GM12891 (cell line): ENCODE results near the gene BRAP.
A peak's percentile ranks its signal among the peaks of the same experiment; 100 is the strongest.
"Not testable (repeated sequence)": the region's sequence is repeated elsewhere in the genome, so short reads cannot be mapped to it uniquely, and the experiment has no call there.

ENCODE experiments used
- DNase-seq: peaks from one replicate; pipeline ENCODE4 v3.0.0; 2011; ENCODE audit warnings: low spot score; ENCODE audit not compliant: insufficient read length
- FAIRE-seq: peaks from 2 replicates; lab custom pipeline; 2011; peaks lifted over from hg19 to GRCh38; lab: Jason Lieb, UNC
- PAX5 ChIP-seq: IDR thresholded peaks from 2 replicates; pipeline ENCODE4 v1.6.1; 2011; ENCODE audit warnings: low read length, moderate library complexity, mild to moderate bottlenecking; ENCODE audit not compliant: insufficient read depth, severe bottlenecking
- POLR2A ChIP-seq: IDR thresholded peaks from 2 replicates; pipeline ENCODE4 v1.6.1; 2011; ENCODE audit warnings: low read depth, low read length, control low read depth
- POLR2AphosphoS5 ChIP-seq: IDR thresholded peaks from 2 replicates; pipeline ENCODE4 v1.6.1; 2011; ENCODE audit warnings: low read depth, low read length, control low read depth
- POU2F2 ChIP-seq: IDR thresholded peaks from 2 replicates; pipeline ENCODE4 v1.6.1; 2011; ENCODE audit warnings: low read depth, mild to moderate bottlenecking, control low read depth, low read length, moderate library complexity
- SPI1 ChIP-seq: IDR thresholded peaks from 2 replicates; pipeline ENCODE4 v1.6.1; 2011; ENCODE audit warnings: low read depth, low read length, control low read depth
- TAF1 ChIP-seq: IDR thresholded peaks from 2 replicates; pipeline ENCODE4 v1.6.1; 2011; ENCODE audit warnings: low read depth, low read length, control low read depth

Gene BRAP

DNA sequence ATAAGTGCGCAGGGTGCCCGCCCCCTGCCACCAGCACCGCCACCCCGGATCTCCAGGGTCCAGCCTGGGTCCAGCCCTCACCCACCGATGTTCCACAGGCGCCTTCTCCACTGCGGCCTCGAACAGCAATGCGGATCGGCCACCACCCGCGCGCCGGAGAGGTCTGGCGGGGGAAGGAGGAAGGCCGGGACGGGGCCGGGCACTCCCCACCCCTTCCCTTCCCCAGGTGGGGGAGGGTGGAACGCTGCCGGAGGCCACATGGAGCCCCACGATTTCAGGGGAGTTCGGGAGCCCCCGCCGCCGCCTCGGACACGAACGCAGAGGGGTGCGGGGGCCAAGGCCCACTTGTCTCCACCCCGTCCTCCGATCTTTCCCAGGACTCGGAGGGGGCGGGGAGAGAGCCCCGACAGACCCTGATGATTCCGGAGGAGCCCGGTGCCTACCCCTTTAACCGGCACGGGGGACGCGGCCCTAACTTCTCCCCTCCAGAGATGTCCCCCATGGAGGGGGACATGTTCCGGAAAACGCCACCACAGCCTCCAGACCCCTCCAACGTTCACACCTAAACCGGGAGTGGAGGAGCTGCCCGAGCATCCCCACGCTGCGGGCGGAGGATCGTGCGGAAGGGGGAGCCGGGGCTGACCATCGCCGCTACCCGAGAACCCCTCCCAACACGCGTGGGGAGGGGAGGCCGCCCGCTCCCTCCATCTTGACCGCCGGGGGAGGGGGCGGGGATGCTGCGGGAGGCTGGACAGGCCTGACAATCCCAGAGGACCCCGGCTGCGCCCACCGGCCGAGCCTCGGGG lies 87.7 kb downstream of the BRAP start:
- DNase-seq = peak; percentile 41

DNA sequence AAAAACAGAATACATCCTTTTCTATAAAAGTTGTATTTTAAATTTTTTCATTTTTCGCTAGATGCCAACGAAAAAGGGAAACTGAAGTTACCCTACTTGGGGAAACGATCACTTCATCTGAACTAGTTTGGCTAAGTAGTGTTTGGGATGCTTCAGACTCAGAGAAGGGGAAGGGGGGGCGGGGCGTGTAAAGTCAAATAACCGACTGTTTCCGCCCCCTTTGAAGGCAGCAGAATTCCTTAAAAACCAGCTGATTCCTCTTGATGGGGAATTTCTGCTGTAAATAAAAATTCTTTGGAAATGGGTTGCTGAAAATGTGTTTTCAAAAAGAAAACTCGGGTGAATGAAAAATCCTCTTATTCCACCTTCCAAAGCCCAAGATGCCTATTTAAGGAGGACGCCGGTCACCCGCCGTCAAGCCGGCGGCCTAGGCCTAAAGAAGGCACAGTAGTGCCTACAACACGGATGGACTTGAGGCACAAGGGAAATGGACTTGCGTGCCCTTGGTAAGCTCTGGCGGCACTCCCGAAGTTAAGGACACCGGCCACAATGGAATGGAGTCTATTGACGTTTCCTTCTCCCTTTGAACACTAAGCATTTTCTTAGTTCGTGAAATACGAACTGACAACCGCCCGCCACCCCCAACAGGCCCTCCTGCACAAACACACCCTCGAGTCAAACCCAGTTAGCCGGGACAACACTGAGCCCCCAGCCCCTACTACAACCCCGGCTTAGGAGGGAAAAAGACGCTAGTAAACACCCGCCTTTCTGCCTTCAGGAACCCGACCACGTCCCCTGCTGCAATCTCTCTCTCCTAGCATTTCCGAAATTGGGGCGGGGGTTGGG lies 88.5 kb downstream of the BRAP start:
- FAIRE-seq (peak; percentile 56), DNase-seq (peak; percentile 23)
- TF ChIP-seq PAX5 (no peak), TAF1 (no peak), POLR2A (no peak), POU2F2 (no peak), POLR2AphosphoS5 (no peak), SPI1 (no peak)

More for the DNA sequence above, 87.7 kb downstream of the BRAP start:
- peak; percentile 47 for FAIRE-seq
- TF ChIP-seq POU2F2 = no peak
- no peak for TF ChIP-seq SPI1
- TF ChIP-seq PAX5 = no peak
- TF ChIP-seq POLR2AphosphoS5 = no peak
- no peak for TF ChIP-seq TAF1
- no peak for TF ChIP-seq POLR2A

DNA sequence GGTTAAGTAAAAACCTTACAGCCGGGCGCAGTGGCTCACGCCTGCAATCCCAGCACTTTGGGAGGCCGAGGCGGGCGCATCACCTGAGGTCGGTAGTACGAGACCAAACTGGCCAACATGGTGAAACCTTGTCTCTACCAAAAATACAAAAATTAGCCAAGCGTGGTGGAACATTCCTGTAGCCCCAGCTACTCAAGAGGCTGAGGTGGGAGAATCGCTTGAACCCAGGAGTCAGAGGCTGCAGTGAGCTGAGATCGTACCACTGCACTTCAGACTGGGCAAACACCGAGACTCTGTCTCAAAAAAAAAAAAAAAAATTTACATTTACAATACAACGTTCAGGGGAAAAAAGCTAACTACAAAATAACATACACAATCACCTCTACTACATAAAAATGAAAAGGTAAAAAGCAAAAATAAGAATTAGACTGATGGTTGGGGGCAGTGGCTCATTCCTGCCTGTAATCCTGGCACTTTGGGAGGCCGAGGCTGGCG lies 90.4 kb downstream of the BRAP start:
- FAIRE-seq, DNase-seq: not testable (repeated sequence)
